Panc1 (cell line): ENCODE measurements around the gene RRM2. TPM values are rescaled to one million over a fixed set of nuclear protein-coding genes. Genes with fewer than 3 reads are reported as not detected.

Experiments
- ATAC-seq: fragments of 200-7000 bp; cut with Tn5 transposase; 2 replicates; pipeline ENCODE4 v1.9.1; 2020; ENCODE audit warnings: mild to moderate bottlenecking, moderate library complexity
- BruUV-seq: library from RNA; stranded (reverse); fragments of 400-500 nt; replicated peaks from 2 replicates; lab custom pipeline; 2021; lab: Mats Ljungman, UMichigan
- CTCF ChIA-PET: fragments of 300-600 bp; sonication (Branson Sonifier 250); formaldehyde crosslinking; loops from one replicate; lab custom pipeline; 2022; ENCODE audit warnings: antibody characterized with exemption; lab: Charles Lee
- POLR2A ChIA-PET: fragments of 300-600 bp; sonication (Branson Sonifier 250); formaldehyde crosslinking; loops from one replicate; lab custom pipeline; 2022; ENCODE audit warnings: antibody characterized with exemption; lab: Charles Lee
- DNase-seq: peaks from one replicate; pipeline ENCODE4 v3.0.0-alpha.2; 2010; ENCODE audit warnings: low read depth, low spot score
- H3K27ac ChIP-seq: 2 replicates; pipeline ENCODE4 v1.5.1; 2011; ENCODE audit warnings: mild to moderate bottlenecking, low read length, inconsistent platforms
- H3K27me3 ChIP-seq: fragments of 200-500 bp; sonication (Bioruptor generic); 2 replicates; pipeline ENCODE4 v1.6.0; 2014; ENCODE audit warnings: low read length, inconsistent platforms; ENCODE audit not compliant: control insufficient read depth, insufficient read depth
- H3K36me3 ChIP-seq: fragments of 200-500 bp; sonication (Bioruptor generic); 2 replicates; pipeline ENCODE4 v1.5.1; 2014; ENCODE audit warnings: inconsistent platforms, mild to moderate bottlenecking, low read length, moderate library complexity; ENCODE audit not compliant: control insufficient read depth, insufficient read depth
- H3K4me1 ChIP-seq: 2 replicates; pipeline ENCODE4 v1.5.1; 2011; ENCODE audit warnings: inconsistent platforms, mild to moderate bottlenecking, low read length, moderate library complexity; ENCODE audit not compliant: control insufficient read depth, insufficient read depth
- H3K4me3 ChIP-seq, 2 experiments: 2 replicates each; pipeline ENCODE4 v1.5.1; 2011 to 2012; ENCODE audit warnings: low read depth in 2 of 2, low read length in 2 of 2, mild to moderate bottlenecking in 2 of 2, inconsistent platforms in 1 of 2, moderate library complexity in 1 of 2
- H3K9me3 ChIP-seq: fragments of 200-500 bp; sonication (Bioruptor generic); 2 replicates; pipeline ENCODE4 v1.5.1; 2014; ENCODE audit warnings: low read depth, mild to moderate bottlenecking, inconsistent platforms, low read length, moderate library complexity; ENCODE audit not compliant: control insufficient read depth, insufficient read depth
- CTCF ChIP-seq: fragments of 450-650 bp; IDR thresholded peaks from 2 replicates; pipeline ENCODE4 v1.5.1; 2017; ENCODE audit warnings: mild to moderate bottlenecking
- POLR2AphosphoS5 ChIP-seq: IDR thresholded peaks from 2 replicates; pipeline ENCODE4 v1.6.1; 2012; ENCODE audit warnings: mild to moderate bottlenecking, low read depth, low read length, moderate library complexity
- REST ChIP-seq, 2 experiments: IDR thresholded peaks; 2 replicates each; pipeline ENCODE4 v1.6.1; 2011 to 2012; ENCODE audit warnings: low read depth in 2 of 2, control low read depth in 1 of 2, low read length in 1 of 2, mild to moderate bottlenecking in 1 of 2, moderate library complexity in 1 of 2; ENCODE audit not compliant: insufficient read depth in 1 of 2
- SIN3A ChIP-seq: IDR thresholded peaks from 2 replicates; pipeline ENCODE4 v1.6.1; 2012; ENCODE audit warnings: low read depth, mild to moderate bottlenecking, low read length, moderate library complexity, borderline replicate concordance; ENCODE audit not compliant: insufficient read depth
- TCF7L2 ChIP-seq: IDR thresholded peaks from 2 replicates; pipeline ENCODE4 v1.6.1; 2011; ENCODE audit warnings: mild to moderate bottlenecking, low read depth, low read length, inconsistent platforms
- in situ Hi-C: cut with HindIII; loops from 2 replicates; pipeline ENCODE4 v1.10.0; 2016; ENCODE audit warnings: low sequenced_read_pairs, low pct_unique_long_range_greater_than_20kb
- intact Hi-C: fragments of 100-400 bp; cut with micrococcal nuclease; formaldehyde crosslinking; loops from one replicate; pipeline ENCODE4 v1.10.0; 2022; ENCODE audit not compliant: unreplicated experiment
- total RNA-seq: library from RNA; stranded (reverse); gene quantifications from one replicate; pipeline ENCODE4 v1.2.1, GENCODE V29; 2021; ENCODE audit not compliant: unreplicated experiment

Gene RRM2
- total RNA-seq, 1 experiment from 2014 or later, result 294 TPM

GRCh38 chr2:10123281-10123680 lies 742 bp downstream of the RRM2 start:
- Histone ChIP-seq H3K27ac (peak overlapping the region; percentile 88), H3K4me3 (peak overlapping the region; percentile 54 to 72), H3K4me1 (peaks cover 28% of the 10 kb centered on the region), H3K27me3 (no peaks in the 10 kb centered on the region), H3K9me3 (no peaks in the 10 kb centered on the region), H3K36me3 (peaks cover 20% of the 10 kb centered on the region)
- in situ Hi-C loops, result loop anchor here (25.0 kb wide), 1 partner anchor 314 kb away; the partner anchor contains the start of gene ODC1
- no peak for ATAC-seq
- no TSS peak for BruUV-seq
- TF ChIP-seq SIN3A, result no peak
- TF ChIP-seq REST (IDR thresholded peaks at IDR 0.05; ENCODE audit: insufficient read depth in 1 of 2, low read depth in 2 of 2, low read length in 1 of 2), result no peak
- TF ChIP-seq TCF7L2, result no peak
- ChIA-PET POLR2A (interaction anchor here (0.6 kb wide), 1 partner anchor 38 kb away, joined by 5 read pairs; no protein-coding TSS in a partner anchor), CTCF (interaction anchor here (0.7 kb wide), 1 partner anchor 310 kb away, joined by 4 read pairs; no protein-coding TSS in a partner anchor)
- intact Hi-C loops, result loop anchor here (10.0 kb wide), 1 partner anchor 48 kb away; no protein-coding TSS in a partner anchor
- no peak for DNase-seq

GRCh38 chr2:10124538-10125045 lies 2.1 kb downstream of the RRM2 start:
- POLR2A ChIA-PET, result no interaction called here
- Histone ChIP-seq H3K27me3 (no peaks in the 10 kb centered on the region), H3K4me1 (peaks cover 23% of the 10 kb centered on the region), H3K36me3 (peaks cover 31% of the 10 kb centered on the region), H3K9me3 (no peaks in the 10 kb centered on the region), H3K27ac (peak overlapping the region; percentile 88), H3K4me3 (peak overlapping the region; percentile 54 to 72)
- ATAC-seq, result no peak
- BruUV-seq, result TSS peak; percentile 65
- CTCF ChIA-PET, result interaction anchor here (0.5 to 1.4 kb wide), 4 partner anchors 17 to 310 kb away, joined by 4 to 14 read pairs (median 8); no protein-coding TSS in a partner anchor
- TF ChIP-seq REST (IDR thresholded peaks at IDR 0.05; ENCODE audit: insufficient read depth in 1 of 2, low read depth in 2 of 2, low read length in 1 of 2) (no peak), TCF7L2 (0 out of 2 replicates have a peak, but pooled peaks have one; percentile 39), CTCF (peak; percentile 75), SIN3A (no peak), POLR2AphosphoS5 (no peak)
- intact Hi-C loops (loop anchor here (2.0 to 10.0 kb wide), 2 partner anchors 50 to 310 kb away; no protein-coding TSS in a partner anchor), in situ Hi-C loops (loop anchor here (25.0 kb wide), 1 partner anchor 313 kb away; the partner anchor contains the start of gene ODC1)
- no peak for DNase-seq
